Measurements from ENCODE around the gene ECEL1.

Gene ECEL1

DNA sequence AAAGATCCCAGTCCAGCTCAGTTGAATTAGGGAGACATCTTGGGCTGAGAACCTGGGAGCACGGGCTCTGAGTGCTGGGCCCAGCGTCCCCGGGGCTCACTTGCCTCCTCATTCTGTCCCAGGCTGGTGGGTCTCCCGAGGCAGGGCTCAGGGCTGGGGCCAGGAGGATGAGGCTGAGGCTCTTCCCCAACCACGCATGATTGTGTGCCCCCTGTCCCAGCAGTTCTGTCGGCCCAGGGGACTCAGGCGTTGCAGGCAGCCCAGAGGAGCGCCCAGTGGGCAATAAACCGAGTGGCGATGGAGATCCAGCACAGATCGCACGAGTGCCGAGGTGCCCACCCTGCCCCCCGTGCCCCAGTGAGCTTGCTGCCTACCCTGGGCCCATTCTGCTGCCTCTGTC, 33.5 kb upstream of the ECEL1 start:
- no peak overlapping the region for H3K4me3 ChIP-seq (ENCODE audit: low read depth, low read length)
- no peak for TF ChIP-seq CTCF (IDR thresholded peaks at IDR 0.05; ENCODE audit: low read depth, low read length)

DNA sequence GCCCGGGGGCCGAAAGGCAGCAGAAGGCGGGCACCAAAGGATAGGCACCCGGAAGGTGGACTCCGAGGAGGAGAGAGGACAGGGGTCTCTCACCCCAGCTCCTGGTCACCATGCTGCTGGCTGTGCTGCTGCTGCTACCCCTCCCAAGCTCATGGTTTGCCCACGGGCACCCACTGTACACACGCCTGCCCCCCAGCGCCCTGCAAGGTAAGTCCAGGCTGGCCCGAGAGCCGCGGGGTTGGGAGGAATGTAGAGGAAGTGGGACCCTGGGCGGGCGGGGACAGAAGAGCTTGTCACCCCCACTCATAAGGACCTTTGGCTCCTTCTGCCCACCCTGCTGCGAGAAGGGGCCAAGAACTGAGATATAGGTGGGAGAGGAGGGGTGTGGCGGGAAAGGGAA, 32.9 kb upstream of the ECEL1 start:
- TF ChIP-seq CTCF (IDR thresholded peaks at IDR 0.05; ENCODE audit: low read depth, low read length) = no peak
- H3K4me3 ChIP-seq (ENCODE audit: low read depth, low read length) = no peak overlapping the region

DNA sequence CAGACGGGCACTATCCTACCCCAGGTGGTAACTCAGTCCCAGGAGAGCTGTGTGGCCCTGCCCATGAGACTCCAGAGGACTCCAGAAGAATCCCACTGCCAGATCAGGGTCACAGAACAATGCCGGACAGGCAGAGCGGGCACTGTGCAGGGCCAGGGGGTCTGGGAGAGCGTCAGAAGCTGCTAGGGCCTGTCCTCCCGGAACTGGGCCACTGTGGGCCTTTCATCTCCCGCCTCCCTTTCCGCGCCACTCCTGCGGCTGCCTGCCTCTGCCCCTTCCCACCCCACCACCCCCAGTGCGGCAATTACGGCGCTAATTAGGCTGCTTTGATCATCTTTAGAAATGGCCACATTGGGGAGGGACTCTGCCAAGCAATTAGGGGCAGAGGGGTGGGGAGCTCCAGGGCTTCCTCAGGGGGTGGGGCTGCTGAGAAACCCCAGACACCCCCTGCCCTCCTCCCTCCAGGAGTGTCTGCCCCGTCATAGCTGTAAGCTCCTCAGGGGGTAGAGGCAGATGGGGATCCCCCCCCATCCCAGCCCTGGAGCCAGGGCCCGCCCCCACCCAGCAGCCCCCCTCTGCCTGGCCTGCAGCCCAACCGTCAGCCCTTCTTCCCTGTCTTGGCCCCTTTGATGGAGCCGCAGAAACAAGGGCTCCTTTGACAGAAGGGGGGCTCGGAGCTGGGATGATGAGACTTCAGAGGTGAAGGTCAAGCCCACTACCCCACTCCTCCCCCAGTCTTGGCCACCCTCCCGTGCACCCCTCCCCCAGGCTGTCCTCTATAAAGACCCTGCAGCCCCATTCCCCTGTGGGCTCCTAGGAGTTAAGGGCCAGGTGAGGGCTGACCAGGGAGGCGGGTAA, 32.2 kb upstream of the ECEL1 start, which contains the start of gene PRSS56:
TSS of gene PRSS56 (plus strand) at position 808 of the 858 bp plus-strand sequence. CDS start 211 bp downstream, outside the sequence.
- TF ChIP-seq CTCF (IDR thresholded peaks at IDR 0.05; ENCODE audit: low read depth, low read length) = no peak
- no peak within 1 kb of the TSS for H3K4me3 ChIP-seq (ENCODE audit: low read depth, low read length)

GRCh38 chr2:232518844-232519243, 31.2 kb upstream of the ECEL1 start:
- no peak overlapping the region for H3K4me3 ChIP-seq (ENCODE audit: low read depth, low read length)
- no peak for TF ChIP-seq CTCF (IDR thresholded peaks at IDR 0.05; ENCODE audit: low read depth, low read length)

DNA sequence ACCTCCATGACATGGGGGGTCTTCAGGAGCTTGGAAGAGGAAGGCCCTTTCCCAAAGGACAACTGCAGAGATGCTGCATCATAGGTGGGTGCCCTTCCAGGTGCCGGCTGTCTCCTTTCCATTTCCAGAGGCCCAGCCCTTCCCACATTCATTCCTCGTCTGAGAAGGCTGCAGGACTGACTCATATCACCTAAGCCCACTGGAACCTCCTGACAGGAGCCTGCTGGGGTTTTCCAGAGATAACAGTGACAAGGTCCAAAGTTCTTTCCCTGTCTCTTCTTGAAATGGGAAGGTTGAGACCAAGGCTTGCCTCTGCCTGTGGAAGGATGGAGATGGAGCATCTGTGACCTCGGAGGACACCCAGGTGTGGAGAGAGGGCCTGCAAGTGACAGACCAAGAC, 28.9 kb upstream of the ECEL1 start:
- TF ChIP-seq CTCF (IDR thresholded peaks at IDR 0.05; ENCODE audit: low read depth, low read length) = no peak
- no peak overlapping the region for H3K4me3 ChIP-seq (ENCODE audit: low read depth, low read length)

- H3K4me3 ChIP-seq (ENCODE audit: low read depth, low read length) = no peak overlapping the region
- no peak for TF ChIP-seq CTCF (IDR thresholded peaks at IDR 0.05; ENCODE audit: low read depth, low read length)
Observed at GRCh38 chr2:232515639-232516038, 28.0 kb upstream of the ECEL1 start.

- no peak for TF ChIP-seq CTCF (IDR thresholded peaks at IDR 0.05; ENCODE audit: low read depth, low read length)
- no peak overlapping the region for H3K4me3 ChIP-seq (ENCODE audit: low read depth, low read length)
Observed at GRCh38 chr2:232513353-232513752, 25.7 kb upstream of the ECEL1 start.
